ENCODE results near the gene GMPPA. TPM values are rescaled to one million over a fixed set of nuclear protein-coding genes. Genes with fewer than 3 reads are reported as not detected.

The GMPPA gene
- 10 to 100 TPM; 29.7 to 43.8 (median 32.7) TPM for polyA plus RNA-seq (ENCODE audit: insufficient read length in 4 of 4)

GRCh38 chr2:219498280-219499057, at the start of gene GMPPA:
Gene GMPPA (plus strand): TSS chr2:219498891. CDS start chr2:219499976, 1,085 bp downstream.
- DNase-seq (ENCODE audit: low read depth in 4 of 4, low spot score in 3 of 4): peak; percentile 94 to 96 (median 96)

DNA sequence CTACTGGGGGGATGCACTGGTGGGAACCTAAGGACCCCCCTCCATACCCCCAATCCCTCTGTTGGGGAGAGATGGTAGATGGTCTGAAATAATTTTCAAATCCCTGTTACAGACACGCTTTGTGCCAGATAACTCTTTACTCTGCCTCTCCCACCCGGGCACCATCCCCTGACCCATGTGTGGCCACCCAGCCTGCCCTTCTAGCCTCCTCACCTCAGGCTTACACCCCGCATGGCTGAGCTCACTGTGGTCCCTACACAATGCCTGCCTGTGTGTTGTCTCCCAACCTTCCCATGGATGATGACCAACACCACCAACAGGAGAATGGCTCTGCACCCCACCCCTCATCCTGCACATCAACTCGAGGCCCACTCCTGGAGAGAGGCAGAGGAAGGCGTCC, 49.1 kb upstream of the GMPPA start:
- no peak for DNase-seq (ENCODE audit: low read depth in 4 of 4, low spot score in 3 of 4)

DNA sequence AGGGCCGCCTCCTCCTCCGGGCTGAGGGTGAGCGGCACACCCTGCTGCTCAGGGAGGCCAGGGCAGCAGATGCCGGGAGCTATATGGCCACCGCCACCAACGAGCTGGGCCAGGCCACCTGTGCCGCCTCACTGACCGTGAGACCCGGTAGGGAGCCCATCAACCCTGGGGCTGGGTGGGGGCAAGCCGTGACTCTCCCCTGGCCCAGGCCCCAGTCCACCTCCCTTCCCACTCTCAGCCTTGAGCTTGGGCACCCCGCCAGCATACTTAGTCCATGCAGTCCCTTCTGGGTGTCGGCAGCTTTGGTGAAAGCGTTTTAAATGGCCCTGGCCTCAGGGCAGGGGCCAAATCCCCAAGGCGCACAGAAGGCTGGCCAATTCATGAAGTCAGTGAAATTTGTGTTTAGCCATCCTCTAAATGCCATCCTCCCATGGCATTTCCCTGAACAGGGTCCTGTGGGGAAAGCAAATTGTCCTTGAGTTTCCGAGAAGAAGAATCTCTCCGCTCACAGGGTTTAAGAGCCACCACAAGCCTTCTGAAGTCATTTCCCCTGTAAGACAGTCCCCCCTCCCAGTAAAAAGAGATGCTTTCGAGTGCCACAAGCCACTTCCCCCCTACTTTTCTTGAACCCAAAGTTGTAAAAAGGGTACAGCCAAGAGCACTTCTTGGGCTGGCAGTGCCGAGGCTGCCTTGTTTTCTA, 46.9 kb upstream of the GMPPA start:
- no peak for DNase-seq (ENCODE audit: low read depth in 4 of 4, low spot score in 3 of 4)

- DNase-seq (ENCODE audit: low read depth in 4 of 4, low spot score in 3 of 4): no peak
Observed at GRCh38 chr2:219452361-219453317, 46.1 kb upstream of the GMPPA start.

GRCh38 chr2:219453671-219454590, 44.8 kb upstream of the GMPPA start:
- no peak for DNase-seq (ENCODE audit: low read depth in 4 of 4, low spot score in 3 of 4)

DNA sequence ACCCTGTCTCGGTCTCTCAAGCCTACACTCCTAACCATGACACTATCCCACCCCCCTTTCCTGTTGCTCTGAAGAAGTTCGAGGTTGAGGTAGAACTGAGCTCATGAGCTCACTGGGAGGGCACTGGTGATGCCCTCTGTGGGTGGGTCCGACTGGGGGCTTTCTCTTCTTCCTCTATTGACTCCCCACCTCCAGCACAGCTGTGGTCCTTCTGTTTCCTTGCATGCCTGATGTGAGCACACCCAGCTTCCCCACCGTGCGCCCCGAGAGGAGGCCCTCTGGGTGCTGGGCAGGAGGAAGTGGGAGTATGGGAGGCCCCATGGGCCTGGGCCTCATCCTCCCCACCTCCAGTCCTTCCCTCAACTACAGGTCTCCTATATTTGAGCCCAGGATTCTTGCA, 43.1 kb upstream of the GMPPA start:
- no peak for DNase-seq (ENCODE audit: low read depth in 4 of 4, low spot score in 3 of 4)

DNA sequence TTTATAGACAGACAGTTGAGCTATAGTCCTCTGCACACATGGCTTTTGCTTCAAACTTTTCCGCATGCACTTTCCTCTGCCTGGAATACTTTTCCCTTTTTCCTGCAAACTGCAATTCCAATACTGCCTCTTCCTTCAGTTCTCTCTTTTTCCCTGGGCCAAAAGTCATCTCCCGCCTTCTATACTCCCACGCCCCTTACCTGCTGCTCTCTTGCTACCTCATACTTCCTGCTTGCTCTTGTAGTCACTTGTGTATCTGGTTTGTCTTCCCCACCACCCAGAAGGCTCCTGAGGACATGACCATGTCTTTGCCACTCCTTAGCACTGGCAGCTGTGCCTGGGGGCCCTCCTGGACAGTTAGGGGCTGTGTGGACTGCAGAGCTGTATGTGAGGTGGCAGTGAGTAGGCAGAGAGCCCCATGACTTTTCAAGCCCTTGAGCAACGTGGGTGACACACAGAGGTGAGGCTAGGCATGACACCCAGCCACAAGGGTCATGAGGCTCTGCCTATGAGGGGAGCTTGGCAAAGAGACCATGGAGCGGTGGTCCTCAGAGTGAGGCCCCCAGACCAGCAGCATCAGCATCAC, 40.8 kb upstream of the GMPPA start:
- DNase-seq (ENCODE audit: low read depth in 4 of 4, low spot score in 3 of 4): no peak

DNA sequence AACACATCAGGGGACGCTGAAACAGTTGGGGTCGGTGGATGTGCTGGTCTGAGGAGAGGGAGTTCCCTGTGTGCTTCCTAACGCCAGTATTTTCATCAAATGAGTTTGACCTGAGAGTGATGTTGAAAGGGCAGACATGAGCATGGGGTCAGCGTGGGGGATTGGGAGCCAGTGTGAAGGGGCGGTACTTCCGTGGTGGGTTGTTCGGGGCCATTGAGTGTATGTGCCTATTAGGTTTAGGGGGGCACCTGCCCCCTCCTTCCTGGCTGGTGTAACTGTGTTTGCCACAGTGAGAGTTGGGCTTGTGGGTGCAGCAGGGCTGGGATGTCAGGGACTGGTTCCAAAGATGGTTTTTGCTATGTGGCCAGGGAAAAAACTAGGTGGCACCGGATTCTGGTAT, 39.7 kb upstream of the GMPPA start:
- no peak for DNase-seq (ENCODE audit: low read depth in 4 of 4, low spot score in 3 of 4)

GRCh38 chr2:219459460-219460311, 39.0 kb upstream of the GMPPA start:
- no peak for DNase-seq (ENCODE audit: low read depth in 4 of 4, low spot score in 3 of 4)

DNA sequence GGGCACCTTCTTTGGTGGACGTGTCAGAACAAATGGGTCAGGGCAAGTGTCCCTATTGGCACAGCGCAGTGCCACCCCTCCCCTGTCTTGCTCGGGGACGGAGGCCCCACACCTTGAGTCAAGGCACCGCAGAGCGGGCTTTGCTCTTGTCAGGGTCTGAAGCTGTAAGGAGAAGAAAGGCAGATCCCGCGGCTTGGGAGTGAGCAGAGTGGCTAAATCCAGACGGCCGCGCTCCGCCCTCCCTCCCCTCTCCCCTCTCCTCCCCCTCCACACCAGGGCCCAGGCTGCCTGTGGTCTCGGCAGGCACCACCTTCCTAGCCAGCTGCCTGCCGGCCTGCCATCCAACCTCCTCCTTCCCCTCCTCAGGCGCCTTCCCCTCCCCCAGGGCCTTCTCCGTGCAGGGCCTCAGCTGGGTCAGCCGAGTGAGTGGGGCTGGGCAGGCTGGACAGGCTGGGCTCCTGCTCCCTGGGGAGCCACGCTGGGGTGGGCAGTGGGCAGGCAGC, 38.2 kb upstream of the GMPPA start:
- DNase-seq (ENCODE audit: low read depth in 4 of 4, low spot score in 3 of 4): peak in 1 of 4 donors; percentile 60

DNA sequence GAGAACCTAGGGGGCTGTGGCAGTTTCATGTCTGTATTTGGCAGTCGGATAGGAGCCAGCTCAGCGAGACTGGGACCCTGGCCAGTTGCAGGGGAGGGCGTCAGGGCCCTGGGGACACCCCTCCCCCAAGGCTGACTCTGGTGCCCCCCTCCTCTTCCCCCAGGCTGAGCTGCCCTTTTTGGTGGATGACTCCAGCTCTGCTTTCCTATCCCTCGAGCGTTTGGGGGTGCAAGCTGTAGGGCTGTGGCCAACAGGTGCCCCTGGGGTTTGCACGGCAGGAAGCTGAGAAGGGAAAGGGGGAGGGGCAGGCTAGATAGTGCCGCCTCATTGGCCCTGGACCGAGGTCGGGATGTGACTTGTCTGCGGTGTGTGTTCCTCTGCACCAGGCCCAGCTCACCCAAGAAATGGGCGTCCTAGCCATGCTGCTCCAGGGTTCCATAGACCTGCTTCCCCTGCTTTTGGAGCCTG, 37.6 kb upstream of the GMPPA start:
- no peak for DNase-seq (ENCODE audit: low read depth in 4 of 4, low spot score in 3 of 4)

- DNase-seq (ENCODE audit: low read depth in 4 of 4, low spot score in 3 of 4): no peak
Observed at GRCh38 chr2:219461669-219462068, 37.0 kb upstream of the GMPPA start.

GRCh38 chr2:219462349-219462748, 36.3 kb upstream of the GMPPA start:
- no peak for DNase-seq (ENCODE audit: low read depth in 4 of 4, low spot score in 3 of 4)

DNA sequence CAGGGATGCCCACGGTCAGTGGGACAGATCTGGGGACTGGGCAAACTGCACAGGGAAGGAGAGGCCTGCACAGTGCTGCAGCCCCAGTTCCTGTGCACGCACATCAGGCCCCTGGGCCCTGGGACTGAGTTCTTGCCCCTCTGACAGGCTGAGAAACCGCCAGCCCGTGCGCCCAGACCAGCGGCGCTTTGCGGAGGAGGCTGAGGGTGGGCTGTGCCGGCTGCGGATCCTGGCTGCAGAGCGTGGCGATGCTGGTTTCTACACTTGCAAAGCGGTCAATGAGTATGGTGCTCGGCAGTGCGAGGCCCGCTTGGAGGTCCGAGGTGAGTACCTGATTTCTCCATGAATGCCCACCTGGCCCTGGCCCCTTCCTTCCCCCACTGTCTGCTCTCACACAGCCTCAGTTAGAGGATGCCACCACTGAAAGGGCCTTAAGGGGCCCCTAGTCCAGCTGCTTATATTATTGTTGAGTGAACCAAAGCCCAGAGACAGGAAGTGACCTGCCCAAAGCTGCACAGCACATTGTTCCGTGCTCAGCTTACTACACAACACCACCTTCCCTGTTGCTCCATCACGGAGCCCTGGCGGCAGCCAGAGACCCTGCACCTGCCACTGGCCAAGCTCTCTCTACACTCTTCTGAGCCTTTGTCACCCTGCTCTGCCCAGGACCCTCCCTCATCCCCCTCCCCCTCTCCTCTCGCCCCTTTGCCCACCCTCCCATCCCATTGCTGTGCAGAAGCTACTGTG, 34.2 kb upstream of the GMPPA start:
- no peak for DNase-seq (ENCODE audit: low read depth in 4 of 4, low spot score in 3 of 4)

DNA sequence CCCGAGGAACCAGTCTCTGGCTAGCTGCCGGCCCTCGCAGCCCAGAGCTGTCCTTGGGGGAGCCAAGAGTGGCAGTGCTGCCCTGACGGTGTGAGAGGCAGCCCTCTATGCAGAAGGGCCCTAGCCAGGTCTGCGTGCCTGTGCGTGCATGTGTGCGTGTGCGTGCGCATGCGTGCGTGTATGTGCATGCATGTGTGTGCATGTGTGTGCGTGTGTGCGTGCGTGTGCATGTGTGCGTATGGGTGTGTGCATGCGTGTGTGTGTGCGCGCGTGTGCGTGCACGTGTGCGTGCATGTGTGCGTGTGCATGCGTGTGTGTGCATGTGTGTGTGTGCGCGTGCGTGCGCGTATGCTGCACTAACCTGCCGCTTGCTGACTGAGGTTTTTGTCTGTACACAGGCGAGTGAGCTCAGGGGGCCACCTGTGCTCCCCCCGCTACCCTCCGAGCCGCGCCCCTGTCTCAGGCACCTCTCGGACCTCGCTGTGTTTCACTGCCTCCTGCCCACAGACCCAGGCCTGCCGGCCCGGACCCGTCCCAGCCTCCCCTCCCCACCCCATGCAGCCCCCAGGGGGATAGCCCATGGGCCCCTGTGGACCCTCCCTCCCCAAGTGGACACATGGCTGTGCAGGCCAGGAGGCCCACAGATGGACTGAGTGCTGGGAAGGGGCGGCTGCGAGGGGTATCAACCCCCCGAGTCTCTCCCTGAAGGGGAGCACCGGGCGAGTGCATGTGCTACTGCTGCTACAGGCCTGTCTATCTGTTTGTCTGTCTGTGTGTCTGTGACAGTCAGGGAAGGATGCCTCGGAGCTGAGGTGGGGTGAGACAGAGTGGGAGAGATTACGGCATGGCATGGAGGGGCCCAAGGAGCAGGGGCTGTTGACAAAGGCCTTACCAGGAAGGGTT, 32.8 kb upstream of the GMPPA start:
- no peak for DNase-seq (ENCODE audit: low read depth in 4 of 4, low spot score in 3 of 4)
